NCI-H146 treated with DMSO at 0.1 percent for 48 hours (cell line): Measurements from ENCODE around the gene ATP6V0A4.

Source experiments
- DNase-seq: peaks from one replicate; lab custom pipeline; 2025; ENCODE audit not compliant: unreplicated experiment; lab: John Stamatoyannopoulos, UW

The ATP6V0A4 gene

GRCh38 chr7:138663725-138664710, 134.0 kb downstream of the ATP6V0A4 start:
- DNase-seq: peak; percentile 17

GRCh38 chr7:138662991-138663320, 135.0 kb downstream of the ATP6V0A4 start:
- no peak for DNase-seq

GRCh38 chr7:138662076-138662990, 135.7 kb downstream of the ATP6V0A4 start:
- no peak for DNase-seq

GRCh38 chr7:138661069-138661635, 136.8 kb downstream of the ATP6V0A4 start:
- DNase-seq: no peak

- DNase-seq: no peak
These were observed 139.1 kb downstream of the ATP6V0A4 start for GRCh38 chr7:138658889-138659288.

- no peak for DNase-seq
These were observed 140.1 kb downstream of the ATP6V0A4 start for GRCh38 chr7:138657854-138658386.

GRCh38 chr7:138656952-138657351, 141.0 kb downstream of the ATP6V0A4 start:
- DNase-seq: no peak
